Erythroblast (primary cell): ENCODE results near the gene LIPT2.

Experiments
- GATA1 ChIP-seq: IDR thresholded peaks from 2 replicates; pipeline ENCODE4 v1.6.1; 2011; ENCODE audit warnings: low read depth, mild to moderate bottlenecking, control low read depth, low read length, moderate library complexity
- POLR2A ChIP-seq: IDR thresholded peaks from 2 replicates; pipeline ENCODE4 v1.6.1; 2011; ENCODE audit warnings: mild to moderate bottlenecking, low read length

DNA sequence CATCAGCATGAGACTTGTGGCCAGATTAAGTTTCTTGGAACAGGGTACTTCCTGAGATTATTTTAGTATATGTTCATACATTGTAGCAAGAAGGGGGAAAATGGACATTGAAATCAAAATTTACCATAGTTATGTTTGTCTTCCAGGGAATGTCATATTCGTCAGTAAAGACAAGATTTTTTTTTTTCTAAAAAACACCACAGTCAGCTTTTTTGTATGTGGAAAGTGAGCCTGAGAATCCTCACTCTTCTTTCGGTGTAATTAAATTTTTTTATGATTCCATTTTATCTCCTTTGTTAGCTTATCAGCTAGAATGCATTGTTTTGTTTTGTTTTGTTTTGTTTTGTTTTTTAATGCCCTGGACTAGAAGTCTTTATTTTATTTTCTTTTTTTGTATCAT is 31.5 kb upstream of the LIPT2 start:
- TF ChIP-seq POLR2A (no peak), GATA1 (no peak)
